Gastroesophageal sphincter (tissue), 3 donors: ENCODE data around the gene COL1A1.

Source experiments
- EP300 ChIP-seq: sonication (generic); formaldehyde crosslinking; IDR thresholded peaks from one replicate; pipeline ENCODE4 v1.6.1; 2017; ENCODE audit warnings: antibody characterized with exemption, mild to moderate bottlenecking
- POLR2A ChIP-seq, 2 donors: fragments of 450-650 bp; IDR thresholded peaks; one replicate each; pipeline ENCODE4 v1.6.1; 2017; ENCODE audit warnings: antibody characterized with exemption in 2 of 2, mild to moderate bottlenecking in 2 of 2, moderate library complexity in 1 of 2
- POLR2AphosphoS5 ChIP-seq: sonication (generic); formaldehyde crosslinking; IDR thresholded peaks from one replicate; pipeline ENCODE4 v1.6.1; 2017; ENCODE audit warnings: antibody characterized with exemption
- TF ChIP-seq, protein P1 (sequence below), 4 experiments: fragments of 200-600 bp in 2 of 4; fragments of 450-650 bp in 2 of 4; sonication (generic) in 1 of 4; IDR thresholded peaks; one replicate each; pipeline ENCODE4 v1.5.1; 2017 to 2019; ENCODE audit warnings: antibody characterized with exemption in 4 of 4, mild to moderate bottlenecking in 2 of 4, moderate library complexity in 2 of 4

DNA sequence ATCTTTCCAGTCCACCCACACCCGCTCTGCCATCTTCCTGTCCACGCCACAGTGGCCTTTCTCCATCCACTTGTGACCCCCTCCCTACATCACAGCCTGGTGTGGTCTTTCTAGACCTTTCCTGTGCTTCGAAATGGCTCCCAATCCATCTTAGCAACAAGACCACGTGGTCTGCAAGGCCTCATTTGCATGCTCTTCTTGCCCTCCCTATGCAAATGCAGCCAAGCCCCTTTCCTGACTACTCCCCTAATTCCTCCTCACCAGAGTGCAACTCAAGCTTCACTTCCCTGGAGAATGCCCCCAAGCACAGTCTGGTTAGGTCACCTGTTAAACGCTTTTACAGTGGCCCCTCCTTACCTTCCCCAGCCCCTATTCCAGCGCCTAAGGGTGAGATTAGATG is 57.1 kb downstream of the COL1A1 start:
- TF ChIP-seq, protein P1, sequence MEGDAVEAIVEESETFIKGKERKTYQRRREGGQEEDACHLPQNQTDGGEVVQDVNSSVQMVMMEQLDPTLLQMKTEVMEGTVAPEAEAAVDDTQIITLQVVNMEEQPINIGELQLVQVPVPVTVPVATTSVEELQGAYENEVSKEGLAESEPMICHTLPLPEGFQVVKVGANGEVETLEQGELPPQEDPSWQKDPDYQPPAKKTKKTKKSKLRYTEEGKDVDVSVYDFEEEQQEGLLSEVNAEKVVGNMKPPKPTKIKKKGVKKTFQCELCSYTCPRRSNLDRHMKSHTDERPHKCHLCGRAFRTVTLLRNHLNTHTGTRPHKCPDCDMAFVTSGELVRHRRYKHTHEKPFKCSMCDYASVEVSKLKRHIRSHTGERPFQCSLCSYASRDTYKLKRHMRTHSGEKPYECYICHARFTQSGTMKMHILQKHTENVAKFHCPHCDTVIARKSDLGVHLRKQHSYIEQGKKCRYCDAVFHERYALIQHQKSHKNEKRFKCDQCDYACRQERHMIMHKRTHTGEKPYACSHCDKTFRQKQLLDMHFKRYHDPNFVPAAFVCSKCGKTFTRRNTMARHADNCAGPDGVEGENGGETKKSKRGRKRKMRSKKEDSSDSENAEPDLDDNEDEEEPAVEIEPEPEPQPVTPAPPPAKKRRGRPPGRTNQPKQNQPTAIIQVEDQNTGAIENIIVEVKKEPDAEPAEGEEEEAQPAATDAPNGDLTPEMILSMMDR (IDR thresholded peaks at IDR 0.05), result no peak
- TF ChIP-seq EP300 (no peak), POLR2A (IDR thresholded peaks at IDR 0.05) (no peak), POLR2AphosphoS5 (no peak)
